ENCODE data around the gene SLC5A2. TPM values are rescaled to one million over a fixed set of nuclear protein-coding genes. Genes with fewer than 3 reads are reported as not detected.

The SLC5A2 gene
- polyA plus RNA-seq, 3 donors, result 0.04 TPM; not detected in 2

GRCh38 chr16:31452631-31453106 lies 30.3 kb upstream of the SLC5A2 start:
- DNase-seq, result no peak
- peak overlapping the region in 2 of 7 donors; percentile 55 to 85 for H3K27ac Mint-ChIP-seq
- Histone ChIP-seq H3K27me3 (ENCODE audit: control insufficient read depth in 2 of 2, insufficient read depth in 2 of 2, low read length in 2 of 2) (no peaks in the 10 kb centered on the region), H4K20me1 (ENCODE audit: insufficient read depth, low read length) (peaks cover 32% of the 10 kb centered on the region), H3K4me2 (replicated peaks; ENCODE audit: extremely low read depth, low read length, poor library complexity, severe bottlenecking) (no peak overlapping the region), H3K9me3 (replicated peaks in 1 of 2; ENCODE audit: control insufficient read depth in 1 of 2, insufficient read depth in 1 of 2, low read length in 2 of 2) (no peaks in the 10 kb centered on the region), H3K79me2 (ENCODE audit: insufficient read depth, low read length) (peaks cover 28% of the 10 kb centered on the region), H3K4me3 (replicated peaks in 1 of 3; ENCODE audit: low read depth in 2 of 3, low read length in 3 of 3) (no peak overlapping the region), H3K9ac (ENCODE audit: insufficient read depth, low read length, poor library complexity, severe bottlenecking) (no peak overlapping the region), H2AFZ (ENCODE audit: insufficient read depth, low read depth, low read length, poor library complexity, severe bottlenecking) (no peak overlapping the region), H3K4me1 (ENCODE audit: control insufficient read depth in 1 of 2, insufficient read depth in 2 of 2, low read length in 2 of 2) (peaks cover 44 to 46% of the 10 kb centered on the region in 2 donors), H3K27ac (ENCODE audit: low read depth in 1 of 2, low read length in 2 of 2) (no peak overlapping the region), H3K36me3 (replicated peaks in 1 of 2; ENCODE audit: control insufficient read depth in 1 of 2, insufficient read depth in 2 of 2, low read length in 2 of 2) (no peaks in the 10 kb centered on the region)
- peaks cover 0 to 5% (median 3%) of the 10 kb centered on the region in 3 donors for H3K27me3 Mint-ChIP-seq (ENCODE audit: low read depth in 3 of 3)
- peaks cover 0 to 3% (median 0%) of the 10 kb centered on the region in 7 donors for H3K9me3 Mint-ChIP-seq
- no peak overlapping the region for H3K4me3 Mint-ChIP-seq
- peaks cover 52% of the 10 kb centered on the region for H3K4me1 Mint-ChIP-seq
- intact Hi-C loops (cut with micrococcal nuclease), result no loop called here
- TF ChIP-seq CTCF (IDR thresholded peaks at IDR 0.05), result no peak
- H3K36me3 Mint-ChIP-seq, result peaks cover 5 to 10% of the 10 kb centered on the region in 2 donors
- WGBS (ENCODE audit: insufficient coverage), result 100% methylated on average over 1 of the region's 3 CpGs

GRCh38 chr16:31453255-31454204 lies 29.4 kb upstream of the SLC5A2 start:
- H3K27me3 Mint-ChIP-seq (ENCODE audit: low read depth in 3 of 3), result peaks cover 0 to 5% (median 5%) of the 10 kb centered on the region in 3 donors
- peaks cover 0 to 3% (median 0%) of the 10 kb centered on the region in 7 donors for H3K9me3 Mint-ChIP-seq
- no peaks in the 10 kb centered on the region for H3K27me3 ChIP-seq (ENCODE audit: control insufficient read depth in 2 of 2, insufficient read depth in 2 of 2, low read length in 2 of 2)
- peak overlapping the region in 1 of 3 experiments; percentile 29 for H3K4me3 ChIP-seq (replicated peaks in 1 of 3; ENCODE audit: low read depth in 2 of 3, low read length in 3 of 3)
- DNase-seq, result peak; percentile 75 to 96 (median 88)
- H3K9ac ChIP-seq (ENCODE audit: insufficient read depth, low read length, poor library complexity, severe bottlenecking), result no peak overlapping the region
- peaks cover 58% of the 10 kb centered on the region for H3K4me1 Mint-ChIP-seq
- H3K36me3 Mint-ChIP-seq, result peaks cover 5 to 10% of the 10 kb centered on the region in 2 donors
- no peaks in the 10 kb centered on the region for H3K36me3 ChIP-seq (replicated peaks in 1 of 2; ENCODE audit: control insufficient read depth in 1 of 2, insufficient read depth in 2 of 2, low read length in 2 of 2)
- H4K20me1 ChIP-seq (ENCODE audit: insufficient read depth, low read length), result peaks cover 36% of the 10 kb centered on the region
- no peaks in the 10 kb centered on the region for H3K9me3 ChIP-seq (replicated peaks in 1 of 2; ENCODE audit: control insufficient read depth in 1 of 2, insufficient read depth in 1 of 2, low read length in 2 of 2)
- intact Hi-C loops (cut with micrococcal nuclease), result no loop called here
- H3K4me2 ChIP-seq (replicated peaks; ENCODE audit: extremely low read depth, low read length, poor library complexity, severe bottlenecking), result peak overlapping the region; percentile 38
- H2AFZ ChIP-seq (ENCODE audit: insufficient read depth, low read depth, low read length, poor library complexity, severe bottlenecking), result no peak overlapping the region
- TF ChIP-seq CTCF (IDR thresholded peaks at IDR 0.05), result no peak
- H3K27ac Mint-ChIP-seq, result peak overlapping the region; percentile 55 to 92 (median 85)
- peak overlapping the region; percentile 68 to 70 for H3K27ac ChIP-seq (ENCODE audit: low read depth in 1 of 2, low read length in 2 of 2)
- WGBS (ENCODE audit: insufficient coverage), result 80% methylated on average over 11 of the region's 20 CpGs
- H3K79me2 ChIP-seq (ENCODE audit: insufficient read depth, low read length), result peaks cover 37% of the 10 kb centered on the region
- H3K4me3 Mint-ChIP-seq, result peak overlapping the region; percentile 49 to 61
- H3K4me1 ChIP-seq (ENCODE audit: control insufficient read depth in 1 of 2, insufficient read depth in 2 of 2, low read length in 2 of 2), result peaks cover 53 to 55% of the 10 kb centered on the region in 2 donors

All from CD14-positive monocyte (primary cell).